Dermis microvascular lymphatic vessel endothelial cell (primary cell): ENCODE measurements around the gene PPP1R9B. TPM values are rescaled to one million over a fixed set of nuclear protein-coding genes. Genes with fewer than 3 reads are reported as not detected.
A peak's percentile ranks its signal among the peaks of the same experiment; 100 is the strongest.

Experiments used
- DNase-seq, 2 donors: peaks; one replicate each; pipeline versions ENCODE4 v3.0.0 to v3.0.0-alpha.2; 2010; ENCODE audit warnings: low read depth in 2 of 2
- total RNA-seq: library from RNA; depleted of rRNA; stranded (reverse); fragments of >200 nt; gene quantifications from 2 replicates; pipeline ENCODE4 v1.2.1, GENCODE V29; 2014

PPP1R9B gene
- total RNA-seq, 1 donor from 2014 or later: 21.3 TPM

DNA sequence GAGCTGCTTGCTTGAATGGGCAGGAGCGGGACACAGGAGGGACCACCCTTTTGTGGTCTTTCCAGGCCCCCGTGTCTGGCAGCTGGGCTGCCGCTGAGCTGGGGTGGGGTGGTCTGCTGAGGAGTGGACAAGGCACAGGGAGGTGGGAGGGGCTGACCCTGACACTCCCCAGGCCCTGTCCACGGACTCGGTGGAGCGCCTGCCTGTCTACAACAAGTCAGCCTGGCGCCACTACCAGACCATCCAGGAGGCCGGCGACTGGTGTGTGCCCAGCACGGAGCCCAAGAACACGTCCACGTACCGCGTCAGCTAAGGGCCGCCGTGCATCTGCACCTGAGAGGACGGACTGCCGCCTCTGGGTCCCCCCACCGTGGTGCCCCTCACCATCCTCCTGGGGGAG, 40.7 kb downstream of the PPP1R9B start:
- no peak for DNase-seq

DNA sequence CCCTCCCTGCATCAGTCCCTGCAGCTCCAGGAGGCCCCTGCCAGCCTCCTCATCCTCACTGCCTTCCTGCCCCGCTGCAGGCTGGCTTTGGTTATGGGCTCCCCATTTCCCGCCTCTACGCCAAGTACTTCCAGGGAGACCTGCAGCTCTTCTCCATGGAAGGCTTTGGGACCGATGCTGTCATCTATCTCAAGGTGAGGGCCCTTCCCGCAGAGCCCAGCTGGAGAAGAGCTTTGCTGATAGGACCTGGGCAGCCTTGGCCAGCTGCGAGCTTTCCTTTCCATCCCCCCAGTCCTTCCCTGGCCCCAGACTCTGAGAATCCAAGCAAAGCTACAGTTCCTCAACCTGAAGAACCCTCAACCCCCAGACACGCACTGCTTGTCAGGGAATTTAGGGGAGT, 41.3 kb downstream of the PPP1R9B start:
- no peak for DNase-seq

DNA sequence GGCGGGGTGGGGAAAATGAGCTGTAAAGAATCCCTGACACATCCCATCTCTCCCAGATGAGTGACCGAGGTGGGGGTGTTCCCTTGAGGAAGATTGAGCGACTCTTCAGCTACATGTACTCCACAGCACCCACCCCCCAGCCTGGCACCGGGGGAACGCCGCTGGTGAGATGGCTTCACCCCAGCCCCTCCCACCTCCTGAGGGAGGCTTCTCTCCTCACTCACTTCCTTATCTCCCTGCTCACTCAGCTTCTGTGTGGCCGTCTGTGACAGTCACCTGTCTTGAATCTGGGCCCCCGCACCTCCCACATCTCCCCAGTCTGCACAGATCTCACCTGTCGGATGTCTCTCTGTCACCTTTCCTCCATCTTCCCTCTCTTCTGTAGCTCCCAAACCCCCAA, 41.9 kb downstream of the PPP1R9B start:
- no peak for DNase-seq

DNA sequence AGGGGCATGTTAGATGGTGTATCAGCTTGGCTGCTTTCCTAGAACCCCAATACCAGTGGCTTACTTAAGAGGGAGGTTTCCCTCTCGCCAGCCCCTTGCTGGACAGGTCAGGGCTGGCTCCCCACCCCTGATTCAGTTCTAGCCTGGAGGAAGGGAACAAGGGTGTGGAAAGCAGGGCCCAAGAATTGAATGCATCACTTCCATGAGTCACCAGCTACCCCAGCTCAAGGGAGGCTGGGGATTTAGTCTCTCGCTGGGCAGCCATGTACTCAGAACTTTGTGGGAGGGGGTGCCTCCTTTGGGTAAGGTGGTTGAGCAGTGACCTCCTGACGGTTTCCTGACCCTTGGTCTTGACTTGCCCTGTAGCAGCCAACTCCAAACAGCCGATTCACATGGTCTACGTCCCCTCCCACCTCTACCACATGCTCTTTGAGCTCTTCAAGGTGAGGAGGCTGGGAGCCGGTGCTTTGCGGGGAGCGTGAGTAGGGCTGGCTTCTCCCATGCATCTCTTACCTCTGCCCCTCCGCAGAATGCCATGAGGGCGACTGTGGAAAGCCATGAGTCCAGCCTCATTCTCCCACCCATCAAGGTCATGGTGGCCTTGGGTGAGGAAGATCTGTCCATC, 42.6 kb downstream of the PPP1R9B start:
- DNase-seq: no peak

DNA sequence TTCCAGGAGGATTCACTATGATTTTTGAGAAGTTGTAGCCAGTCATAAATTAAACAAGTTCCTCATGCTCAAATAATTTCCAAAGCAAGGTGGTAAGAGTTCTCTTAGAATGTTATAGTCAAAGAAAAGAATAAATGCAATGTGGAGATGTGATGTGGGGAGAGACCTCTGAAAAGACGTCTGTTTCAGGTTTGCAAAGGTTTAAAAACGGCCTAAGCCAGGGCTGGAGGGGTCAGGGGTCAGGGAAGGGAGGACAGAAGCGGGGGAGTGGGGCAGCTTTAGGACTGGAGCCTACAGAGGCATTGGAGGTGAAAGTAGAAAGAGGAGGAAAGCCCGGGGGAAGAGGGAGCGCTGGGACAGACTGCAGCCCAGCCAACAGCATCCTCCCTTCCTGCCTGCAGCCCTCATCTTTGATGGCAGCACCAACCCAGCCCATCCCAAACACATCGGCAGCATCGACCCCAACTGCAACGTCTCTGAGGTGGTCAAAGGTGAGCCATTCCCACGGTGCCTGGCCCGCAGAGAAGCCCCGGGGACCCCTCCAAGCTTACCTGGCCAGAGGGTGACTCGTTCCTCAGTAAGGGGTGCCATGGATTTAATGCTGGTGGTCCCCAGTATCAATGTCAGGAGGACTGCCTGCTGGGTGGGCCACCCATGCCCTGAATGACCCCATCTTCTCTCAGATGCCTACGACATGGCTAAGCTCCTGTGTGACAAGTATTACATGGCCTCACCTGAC, 43.9 kb downstream of the PPP1R9B start:
- no peak for DNase-seq

DNA sequence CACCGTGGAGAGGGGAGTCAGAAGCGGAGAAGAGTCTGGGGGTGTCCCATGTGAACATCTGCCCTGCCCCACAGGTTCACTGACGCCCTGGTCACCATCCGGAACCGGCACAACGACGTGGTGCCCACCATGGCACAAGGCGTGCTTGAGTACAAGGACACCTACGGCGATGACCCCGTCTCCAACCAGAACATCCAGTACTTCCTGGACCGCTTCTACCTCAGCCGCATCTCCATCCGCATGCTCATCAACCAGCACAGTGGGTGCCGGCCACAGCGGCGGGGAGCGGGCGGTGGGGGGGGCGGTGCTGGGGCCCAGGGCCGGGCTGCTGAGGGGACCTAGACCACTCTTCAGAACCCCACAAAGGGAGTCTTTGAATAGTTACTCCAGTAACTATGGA, 44.7 kb downstream of the PPP1R9B start:
- no peak for DNase-seq

DNA sequence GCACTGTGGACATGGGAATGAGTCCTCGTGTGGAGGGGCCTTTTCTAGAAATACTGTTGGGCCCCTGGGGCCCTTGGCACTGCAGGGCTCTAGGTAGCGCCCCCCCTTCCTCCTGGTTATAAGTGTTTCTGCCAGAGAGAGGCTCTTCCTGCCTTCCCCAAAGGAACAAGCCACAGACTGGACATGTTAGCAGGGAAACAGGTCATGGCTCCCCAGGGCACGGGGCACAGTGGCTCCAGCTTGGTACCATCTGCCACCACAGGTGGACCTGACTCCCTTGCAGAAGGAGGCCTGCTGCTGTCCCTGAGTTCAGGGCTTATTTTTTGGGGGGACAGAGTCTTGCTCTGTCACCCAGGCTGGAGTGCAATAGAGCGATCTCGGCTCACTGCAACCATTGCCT, 46.5 kb downstream of the PPP1R9B start:
- no peak for DNase-seq

DNA sequence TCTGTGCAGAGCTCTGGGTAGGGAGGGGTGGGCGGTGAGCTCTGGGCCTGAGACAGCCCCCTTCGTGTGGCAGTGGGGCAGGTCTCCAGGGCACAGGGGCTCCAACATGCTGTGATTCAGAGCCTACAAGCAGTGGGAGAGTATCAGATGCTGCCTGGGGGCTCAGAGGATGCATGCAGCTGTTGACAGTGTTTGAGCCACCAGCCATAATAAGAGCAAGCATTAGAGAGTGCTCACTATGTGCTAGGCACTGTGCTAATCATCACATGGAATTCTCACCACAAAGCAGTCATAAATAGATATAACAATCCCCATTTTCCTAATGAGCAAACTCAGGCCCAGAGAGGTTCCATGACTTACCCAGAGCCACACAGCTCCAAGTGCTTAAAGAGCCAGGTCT, 47.2 kb downstream of the PPP1R9B start:
- no peak for DNase-seq

DNA sequence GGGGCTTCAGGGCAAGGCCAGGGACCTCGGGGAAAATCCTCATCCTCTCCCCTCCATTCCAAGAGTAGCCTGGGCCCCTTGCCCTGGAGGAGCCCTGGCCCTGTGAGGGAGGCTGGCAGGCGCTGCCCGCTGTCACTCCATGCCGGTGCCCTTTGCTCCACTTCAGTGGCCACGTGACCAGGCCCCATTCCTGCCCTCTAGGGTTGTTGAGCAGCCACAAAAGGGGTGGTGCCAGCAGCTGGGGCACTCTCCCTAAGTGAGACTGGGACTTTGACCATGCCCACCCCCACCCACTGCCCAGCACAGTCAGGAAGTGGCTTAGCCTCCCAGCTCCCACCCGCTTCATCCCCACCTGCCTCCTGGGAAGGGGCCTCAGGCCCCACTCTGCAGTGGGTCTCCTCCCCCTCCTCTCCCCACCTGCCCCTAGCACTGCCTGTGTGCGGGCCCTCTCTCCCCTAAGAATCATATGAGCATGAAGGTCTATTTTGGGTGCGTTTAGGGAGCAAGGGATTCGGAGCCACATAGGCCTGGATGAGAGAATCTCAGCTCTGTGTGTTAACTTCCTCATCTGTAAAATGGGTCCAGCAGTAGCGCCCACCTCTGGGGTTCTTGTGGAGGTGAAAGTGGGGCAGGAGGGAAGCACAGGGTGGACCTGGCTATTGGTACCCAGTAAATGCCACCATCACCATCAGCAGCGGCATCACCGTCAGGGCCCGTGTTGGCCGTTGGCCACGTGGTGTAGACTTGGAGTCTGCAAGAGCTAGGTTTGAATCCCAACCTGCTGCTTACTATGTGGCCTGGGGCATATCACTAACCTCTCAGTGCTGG, 48.1 kb downstream of the PPP1R9B start:
- DNase-seq: no peak

DNA sequence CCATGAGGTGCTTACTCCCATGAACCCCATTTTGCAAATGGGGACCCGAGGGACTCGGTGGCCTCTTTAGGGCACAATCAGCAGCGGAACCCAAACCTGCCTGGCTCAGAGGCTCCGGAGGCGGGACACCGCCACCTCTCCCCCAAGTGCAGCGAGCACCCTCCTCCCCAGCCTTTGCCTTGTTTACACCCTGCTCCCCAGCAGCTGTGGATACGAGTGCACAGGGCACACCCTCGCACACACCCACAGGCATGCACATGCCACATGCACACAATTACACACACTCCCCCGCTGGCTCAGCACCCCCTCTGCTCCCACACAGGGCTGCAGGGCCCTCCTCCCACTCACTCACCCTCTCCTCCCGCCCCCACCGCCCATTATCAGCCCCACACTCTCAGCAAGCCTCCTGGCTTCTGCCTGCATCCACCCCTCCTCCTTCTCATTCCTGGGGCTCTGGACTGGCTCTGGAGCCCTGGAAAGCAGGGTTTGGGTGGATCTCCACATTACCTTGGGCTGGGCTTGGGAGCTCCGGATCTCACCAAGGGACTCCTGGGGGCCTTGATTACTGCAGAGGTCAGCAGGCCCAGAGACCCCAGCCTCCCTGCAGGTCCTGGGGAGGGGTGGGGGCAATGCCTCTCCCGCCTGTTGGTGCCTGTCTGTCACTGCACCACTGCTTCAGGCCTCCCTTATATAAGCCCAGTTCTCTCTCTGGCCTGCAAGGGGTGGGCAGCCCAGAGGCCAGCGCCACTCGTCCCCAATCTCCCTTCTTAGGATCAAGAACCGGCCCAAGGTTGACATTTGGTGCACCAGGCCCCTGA, 48.9 kb downstream of the PPP1R9B start:
- no peak for DNase-seq

DNA sequence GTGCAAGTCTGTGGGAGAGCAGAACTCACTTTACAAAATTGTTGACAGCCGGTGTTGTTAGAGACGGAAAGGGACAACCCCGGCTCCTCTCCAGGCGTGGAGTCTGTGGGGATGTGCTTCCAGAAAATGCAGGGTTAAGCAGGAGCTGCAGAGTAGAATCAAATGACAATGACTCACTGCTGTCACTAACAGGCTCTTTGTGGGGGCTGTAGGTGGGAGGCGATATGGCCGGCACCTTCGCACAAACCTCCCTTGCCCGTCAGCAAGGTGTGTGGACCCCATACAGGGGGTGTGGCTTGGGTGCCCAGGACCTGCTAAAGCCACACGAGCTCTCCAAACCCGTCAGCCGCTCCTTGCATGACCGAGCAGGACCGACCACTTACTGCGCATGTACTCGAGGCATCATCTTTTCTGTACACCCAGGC, 49.5 kb downstream of the PPP1R9B start:
- no peak for DNase-seq

DNA sequence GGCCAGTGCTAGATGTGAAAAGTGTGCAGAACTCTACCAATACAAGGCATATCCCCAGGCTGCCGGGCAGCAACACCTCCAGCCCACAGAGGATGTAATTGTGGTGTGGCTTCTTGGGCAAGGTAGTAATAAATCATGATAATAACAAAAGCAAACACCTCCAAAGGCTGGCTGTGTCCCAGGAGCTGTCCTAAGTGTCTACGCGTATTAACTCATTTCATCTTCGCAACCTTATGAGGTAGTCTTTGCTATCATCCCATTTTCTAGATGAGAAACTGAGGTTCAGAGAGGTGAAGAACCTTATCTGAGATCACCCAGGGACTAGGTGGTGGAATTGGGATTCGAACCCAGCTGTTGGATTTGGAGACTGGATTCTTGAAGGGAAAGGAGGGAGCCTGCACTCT, 50.0 kb downstream of the PPP1R9B start:
- DNase-seq: no peak

DNA sequence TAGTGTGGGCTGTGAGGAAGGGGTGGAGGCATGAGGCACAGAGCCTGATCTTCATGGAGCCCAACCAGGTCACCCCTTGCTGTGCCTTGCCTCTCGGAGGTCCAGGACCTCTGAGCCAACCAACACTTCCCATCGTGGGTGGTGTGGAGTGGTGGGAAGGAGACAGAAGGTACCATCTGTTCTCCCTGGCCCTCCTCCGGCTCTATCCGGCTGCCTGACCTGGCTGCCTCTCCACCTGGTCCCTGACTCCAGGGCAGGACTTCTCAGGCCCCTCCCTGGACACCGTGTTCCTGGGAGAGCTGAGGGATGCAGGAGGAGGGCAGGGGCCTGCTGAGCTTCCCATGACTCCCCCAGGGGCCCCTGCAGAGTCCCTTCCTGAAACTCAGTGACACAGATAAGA, 51.5 kb downstream of the PPP1R9B start:
- no peak for DNase-seq

DNA sequence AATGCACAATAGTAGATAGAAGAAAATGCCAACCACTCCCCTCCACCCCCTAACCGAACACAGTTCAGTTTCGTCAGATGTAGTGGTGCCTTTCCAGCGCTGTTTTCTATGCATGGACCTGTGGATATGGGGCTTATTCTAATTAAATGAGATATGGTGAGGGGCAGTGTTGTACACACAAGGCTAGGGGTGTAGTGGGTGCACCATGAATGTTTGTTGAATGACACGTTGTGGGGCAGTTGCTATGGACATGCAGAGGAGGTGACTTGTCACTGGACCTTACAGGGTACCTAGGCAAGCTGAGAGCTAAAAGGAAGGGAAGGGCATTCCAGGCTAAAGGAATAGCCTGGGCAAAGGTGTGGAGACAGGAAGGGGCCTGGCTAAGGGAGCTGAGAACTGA, 51.9 kb downstream of the PPP1R9B start:
- no peak for DNase-seq

DNA sequence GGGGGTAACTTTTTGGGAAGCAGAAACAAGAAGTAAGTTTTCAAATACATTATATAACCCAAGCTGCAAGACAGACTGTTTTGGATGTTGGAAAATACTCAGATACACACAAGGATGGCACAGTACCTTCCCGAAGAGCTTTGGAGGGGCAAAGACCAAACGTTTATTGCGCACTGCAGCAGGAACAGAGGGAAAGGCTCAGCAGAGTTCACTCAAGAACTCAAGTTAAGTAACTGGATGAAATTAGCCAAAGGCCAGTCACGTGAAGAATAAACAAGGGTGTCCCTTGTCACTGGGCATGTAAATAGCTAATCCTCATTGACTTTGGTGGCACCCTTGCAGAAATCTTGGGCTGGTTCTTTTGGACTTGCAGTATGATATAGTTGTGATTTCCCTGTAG, 52.6 kb downstream of the PPP1R9B start:
- no peak for DNase-seq

DNA sequence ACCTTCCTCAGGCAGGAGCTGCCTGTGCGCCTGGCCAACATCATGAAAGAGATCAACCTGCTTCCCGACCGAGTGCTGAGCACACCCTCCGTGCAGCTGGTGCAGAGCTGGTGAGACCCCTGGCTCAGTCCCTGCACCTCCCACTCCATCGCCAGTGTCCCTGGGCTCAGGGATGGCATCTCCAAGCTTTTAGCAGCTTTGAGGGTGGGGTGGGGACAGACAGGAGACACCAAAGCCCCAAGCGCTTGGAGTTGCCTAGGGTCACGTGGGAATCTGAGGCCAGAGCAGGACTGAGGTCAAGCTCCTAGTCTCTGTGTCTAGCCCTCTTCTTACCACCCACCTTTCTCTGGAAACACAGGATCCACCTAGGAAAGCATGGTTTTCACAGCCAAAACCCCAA, 53.0 kb downstream of the PPP1R9B start:
- no peak for DNase-seq

DNA sequence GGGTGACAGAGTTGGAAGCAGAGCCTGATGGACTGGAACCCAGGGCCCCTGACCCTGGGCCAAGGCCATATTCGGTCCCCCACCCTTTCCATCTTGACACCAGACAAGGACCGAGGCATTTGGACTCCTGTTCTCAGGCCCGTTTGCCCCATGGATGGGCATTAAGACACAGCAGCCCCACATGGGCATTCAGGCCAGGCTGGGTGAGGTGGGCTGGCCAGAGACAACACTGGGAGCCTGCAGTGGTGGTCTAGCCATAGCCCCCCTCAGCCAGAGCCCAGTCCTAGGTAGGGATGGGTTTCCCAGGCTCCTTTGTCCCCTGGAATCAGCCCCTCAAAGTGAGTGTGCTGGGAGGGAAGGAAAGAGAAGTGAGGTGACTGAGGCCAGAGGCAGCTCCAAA, 53.7 kb downstream of the PPP1R9B start:
- no peak for DNase-seq

DNA sequence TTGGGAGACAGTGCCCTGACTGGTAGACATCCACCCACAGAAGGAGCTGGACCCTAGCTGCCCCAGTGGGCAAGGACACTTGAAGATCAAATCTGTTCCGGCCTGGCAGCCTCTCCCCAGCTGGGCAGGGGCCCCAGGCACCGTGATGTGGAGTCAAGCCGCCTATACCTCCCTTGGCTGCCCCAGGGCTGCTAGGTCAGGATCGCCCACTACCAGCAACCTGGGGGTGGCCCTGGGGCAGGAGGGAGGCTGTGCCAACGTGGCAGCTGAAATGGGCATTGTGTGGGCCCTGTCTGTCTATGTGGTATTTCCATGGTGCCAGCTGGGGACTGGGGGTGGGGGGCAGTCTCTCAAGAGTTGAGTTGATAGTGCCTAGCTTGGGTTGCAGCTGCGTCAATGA, 54.4 kb downstream of the PPP1R9B start:
- DNase-seq: no peak

DNA sequence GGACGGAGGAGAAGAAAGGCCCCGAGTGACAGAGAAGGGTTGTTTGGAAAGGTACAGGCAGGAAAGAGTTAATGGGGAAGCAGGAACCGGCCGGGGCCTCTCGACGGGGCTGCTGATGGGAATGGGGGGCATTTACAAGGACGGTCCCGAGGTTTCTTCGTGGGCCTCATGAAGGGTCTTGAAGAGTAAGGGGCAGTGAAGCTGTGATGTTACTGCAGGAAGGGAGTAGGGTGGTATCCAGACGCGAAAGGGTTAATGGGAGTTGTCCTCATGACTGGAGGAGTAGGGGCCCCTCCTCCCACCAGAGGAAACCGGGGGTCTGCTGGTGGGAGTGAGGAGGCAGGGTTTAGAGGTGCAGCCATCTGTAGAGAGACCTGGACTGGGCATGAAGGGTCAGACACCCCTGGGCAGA, 54.8 kb downstream of the PPP1R9B start:
- DNase-seq: peak in 1 of 2 donors; percentile 13

DNA sequence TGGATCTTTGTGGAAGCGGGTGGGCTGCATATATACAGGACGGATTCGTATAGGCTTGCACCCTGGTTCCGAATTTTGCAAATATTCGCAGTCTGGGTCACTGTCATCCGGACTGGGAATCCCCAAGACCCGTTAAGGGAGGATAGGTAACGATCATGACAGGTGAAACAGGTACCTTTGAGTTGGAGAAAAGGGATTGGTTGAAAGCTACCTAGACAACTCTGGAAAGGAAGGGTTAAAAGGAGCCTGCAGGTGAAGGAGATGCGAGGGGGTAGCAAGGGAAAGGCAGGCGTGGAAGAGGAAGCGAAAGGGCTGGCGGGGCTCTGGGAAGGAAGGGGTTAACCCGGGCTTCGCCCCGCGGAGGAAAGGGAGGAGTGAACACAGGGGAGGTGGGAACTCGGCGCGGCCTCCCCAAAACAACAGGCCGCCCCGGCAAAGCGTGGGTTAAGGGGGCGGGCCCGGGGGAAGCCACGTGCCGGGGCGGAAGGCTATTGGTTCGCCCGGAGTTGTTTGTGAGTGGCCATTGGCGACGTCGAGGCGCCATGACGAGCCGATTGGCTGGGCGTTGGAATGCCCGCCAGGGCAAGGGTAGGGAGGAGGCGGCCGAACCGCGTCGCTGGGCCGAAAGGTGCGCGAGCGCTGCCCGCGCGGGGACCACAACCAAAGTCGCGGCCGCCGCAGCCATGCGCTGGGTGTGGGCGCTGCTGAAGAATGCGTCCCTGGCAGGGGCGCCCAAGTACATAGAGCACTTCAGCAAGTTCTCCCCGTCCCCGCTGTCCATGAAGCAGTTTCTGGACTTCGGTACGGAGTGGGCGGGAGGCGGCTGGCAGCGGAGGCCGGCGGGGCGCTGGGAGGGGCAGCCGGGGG, 55.5 kb downstream of the PPP1R9B start, which contains the start of gene PDK2:
PDK2 (plus strand) TSS at position 599 of the 867 bp plus-strand sequence; CDS start at position 684, 85 bp downstream.
- DNase-seq: peak; percentile 88 to 97
